Ovary (tissue), 10 donors: ENCODE data around the gene PRAME. TPM values are rescaled to one million over a fixed set of nuclear protein-coding genes. Genes with fewer than 3 reads are reported as not detected.
"Not testable (repeated sequence)": the region's sequence is repeated elsewhere in the genome, so short reads cannot be mapped to it uniquely, and the experiment has no call there.

Experiments used
- DNase-seq, 5 donors: peaks; one replicate each; pipeline ENCODE4 v3.0.0-alpha.2; 2019 to 2020
- H3K27ac ChIP-seq, 2 donors: fragments of 200-600 bp; one replicate each; pipeline versions ENCODE4 v1.5.1 to v1.8.0; 2019 to 2022
- H3K27me3 ChIP-seq: fragments of 200-600 bp; one replicate; pipeline ENCODE4 v1.8.0; 2022
- H3K36me3 ChIP-seq: fragments of 200-600 bp; sonication (generic); one replicate; pipeline ENCODE4 v1.5.1; 2019
- H3K4me1 ChIP-seq: one replicate; pipeline ENCODE4 v1.8.1; 2013; ENCODE audit warnings: mild to moderate bottlenecking, moderate library complexity; ENCODE audit not compliant: insufficient read depth
- H3K4me3 ChIP-seq: fragments of 200-600 bp; sonication (generic); one replicate; pipeline ENCODE4 v1.5.1; 2017
- H3K9me3 ChIP-seq, 2 donors: fragments of 200-600 bp in 1 of 2; sonication (generic) in 1 of 2; one replicate each; pipeline versions ENCODE4 v1.5.1 to v1.8.1; 2013 to 2019; ENCODE audit warnings: mild to moderate bottlenecking in 1 of 2, moderate library complexity in 1 of 2
- EP300 ChIP-seq: sonication (generic); formaldehyde crosslinking; IDR thresholded peaks from one replicate; pipeline ENCODE4 v1.6.1; 2017; ENCODE audit warnings: antibody characterized with exemption
- POLR2A ChIP-seq: fragments of 450-650 bp; IDR thresholded peaks from one replicate; pipeline ENCODE4 v1.6.1; 2017; ENCODE audit warnings: antibody characterized with exemption, mild to moderate bottlenecking, moderate library complexity
- WGBS, 3 donors: extraction: QIAGEN DNeasy Blood & Tissue Kit in 1 of 3; methylation state at CpG; one replicate each; pipeline versions ENCODE4 v1.1.5 to v1.1.7; 2013 to 2017; 5-methylcytosine and 5-hydroxymethylcytosine counted together
- intact Hi-C, 4 donors: fragments of 100-400 bp; cut with DNase I; formaldehyde crosslinking; loops; one replicate each; pipeline versions ENCODE4 v1.11.0 to v1.15.1; 2022 to 2023
- long read RNA-seq, 3 donors: library from polyadenylated mRNA in 2 of 3; unstranded in 2 of 3; transcript quantifications; one replicate each; pipeline ENCODE4 v2.0.0 and lab custom pipeline, GENCODE V29; 2021 to 2026
- polyA plus RNA-seq, 2 donors: library from polyadenylated mRNA; stranded (reverse); fragments of 200-250 nt in 1 of 2; fragments of 350-450 nt in 1 of 2; fragmentation: Illumina TruSeq in 1 of 2; extraction: RNeasy Lipid Tissue Mini Kit (QIAGEN cat#74804) in 1 of 2; gene quantifications; one replicate each; pipeline ENCODE4 v1.2.3, GENCODE V29; 2013 to 2014
- total RNA-seq, 7 donors: library from RNA; depleted of rRNA in 2 of 7; stranded (reverse); fragments of >200 nt in 2 of 7; fragmentation: NEBNext Ultra II Directional in 3 of 7; extraction: Animal tissue kit (Norgen Biotek cat#: 25700) in 3 of 7; gene quantifications; one replicate each; pipeline versions ENCODE4 v1.1.0 to v1.2.4, GENCODE V29; 2016 to 2023
- TF ChIP-seq, protein P1 (sequence below), 3 donors: fragments of 450-650 bp in 2 of 3; fragments of 200-600 bp in 1 of 3; IDR thresholded peaks; one replicate each; pipeline versions ENCODE4 v1.5.1 to v1.8.0; 2016 to 2022; ENCODE audit warnings: antibody characterized with exemption in 3 of 3, mild to moderate bottlenecking in 1 of 3
- donor health status: DM: no; HTN: no; CAD: no; lungs with moderate emphysema.
- donor health status: DM: no; HTN: no; CAD: no.
- donor health status: Bipolar disorder and iron deficiency.
- donor health status: DM: yes; HTN: yes; CAD: no.
- donor health status: DM: no; HTN: no; CAD: no.
- donor health status: DM: yes; HTN: yes; CAD: no.

The PRAME gene, protein sequence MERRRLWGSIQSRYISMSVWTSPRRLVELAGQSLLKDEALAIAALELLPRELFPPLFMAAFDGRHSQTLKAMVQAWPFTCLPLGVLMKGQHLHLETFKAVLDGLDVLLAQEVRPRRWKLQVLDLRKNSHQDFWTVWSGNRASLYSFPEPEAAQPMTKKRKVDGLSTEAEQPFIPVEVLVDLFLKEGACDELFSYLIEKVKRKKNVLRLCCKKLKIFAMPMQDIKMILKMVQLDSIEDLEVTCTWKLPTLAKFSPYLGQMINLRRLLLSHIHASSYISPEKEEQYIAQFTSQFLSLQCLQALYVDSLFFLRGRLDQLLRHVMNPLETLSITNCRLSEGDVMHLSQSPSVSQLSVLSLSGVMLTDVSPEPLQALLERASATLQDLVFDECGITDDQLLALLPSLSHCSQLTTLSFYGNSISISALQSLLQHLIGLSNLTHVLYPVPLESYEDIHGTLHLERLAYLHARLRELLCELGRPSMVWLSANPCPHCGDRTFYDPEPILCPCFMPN
- total RNA-seq (1 to 10 TPM; 1.3 to 8.5 (median 2.5) TPM), polyA plus RNA-seq (10 to 100 TPM in 1 of 2 donors, 1 to 10 TPM in 1; 8.7 to 18.0 TPM)
- long read RNA-seq, donor 1, transcript PRAME-202 (6 exons, 2,196 nt) = major isoform, 6 of 20 reads
- long read RNA-seq, donor 1, partial matches to known transcripts = 1 of 20 reads
- long read RNA-seq, donor 1, other reads (novel, unspliced or antisense) = 2 of 20 reads
- long read RNA-seq, donor 2, transcript PRAME-201 (6 exons, 2,202 nt) = minor isoform, 6 of 82 reads
- long read RNA-seq, donor 2, transcript PRAME-202 (6 exons, 2,196 nt) = minor isoform, 10 of 82 reads
- long read RNA-seq, donor 2, transcript PRAME-203 (6 exons, 2,057 nt) = major isoform, 13 of 82 reads
- long read RNA-seq, donor 2, transcript PRAME-205 (6 exons, 2,179 nt) = minor isoform, 11 of 82 reads
- long read RNA-seq, donor 2, partial matches to known transcripts = 37 of 82 reads
- long read RNA-seq, donor 2, other reads (novel, unspliced or antisense) = 0 of 82 reads
- long read RNA-seq, donor 3, partial matches to known transcripts = 1 of 6 reads
- long read RNA-seq, donor 3, other reads (novel, unspliced or antisense) = 2 of 6 reads

DNA sequence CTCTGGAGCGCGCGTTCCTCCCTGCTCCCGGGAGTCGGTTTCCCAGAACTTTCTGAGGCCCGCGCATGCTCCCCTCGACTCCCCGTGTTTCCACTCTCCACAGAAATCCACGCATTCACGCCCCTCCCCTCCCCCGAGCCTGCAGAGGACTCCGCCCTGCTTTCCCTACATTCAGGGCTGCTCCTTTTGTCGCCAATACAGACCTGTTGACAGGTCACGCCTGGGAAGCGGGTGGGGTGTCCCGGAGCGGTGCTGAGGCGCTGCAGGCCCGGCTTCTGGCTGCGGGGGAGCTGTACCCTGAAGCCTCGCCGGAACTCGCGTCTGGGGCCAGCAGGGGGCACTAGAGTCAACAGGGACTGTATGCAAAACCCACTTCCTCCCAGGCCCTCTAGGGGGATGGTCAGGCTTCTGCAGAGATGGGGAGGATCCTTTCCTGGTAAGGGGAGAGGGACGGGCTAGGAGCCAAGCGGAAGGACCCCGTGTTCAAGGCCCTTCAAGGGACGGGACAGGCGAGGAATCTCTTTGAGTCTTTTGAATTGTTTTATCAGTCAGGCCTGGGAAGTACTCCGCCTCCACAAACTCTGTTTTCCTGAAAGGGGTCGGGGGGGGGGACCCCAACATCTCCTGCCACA lies at the start of gene PRAME:
TSS of gene PRAME (minus strand) at position 294 of the 632 bp plus-strand sequence. CDS start 2,433 bp downstream, outside the sequence.
- TF ChIP-seq EP300 = no peak
- TF ChIP-seq, protein P1, sequence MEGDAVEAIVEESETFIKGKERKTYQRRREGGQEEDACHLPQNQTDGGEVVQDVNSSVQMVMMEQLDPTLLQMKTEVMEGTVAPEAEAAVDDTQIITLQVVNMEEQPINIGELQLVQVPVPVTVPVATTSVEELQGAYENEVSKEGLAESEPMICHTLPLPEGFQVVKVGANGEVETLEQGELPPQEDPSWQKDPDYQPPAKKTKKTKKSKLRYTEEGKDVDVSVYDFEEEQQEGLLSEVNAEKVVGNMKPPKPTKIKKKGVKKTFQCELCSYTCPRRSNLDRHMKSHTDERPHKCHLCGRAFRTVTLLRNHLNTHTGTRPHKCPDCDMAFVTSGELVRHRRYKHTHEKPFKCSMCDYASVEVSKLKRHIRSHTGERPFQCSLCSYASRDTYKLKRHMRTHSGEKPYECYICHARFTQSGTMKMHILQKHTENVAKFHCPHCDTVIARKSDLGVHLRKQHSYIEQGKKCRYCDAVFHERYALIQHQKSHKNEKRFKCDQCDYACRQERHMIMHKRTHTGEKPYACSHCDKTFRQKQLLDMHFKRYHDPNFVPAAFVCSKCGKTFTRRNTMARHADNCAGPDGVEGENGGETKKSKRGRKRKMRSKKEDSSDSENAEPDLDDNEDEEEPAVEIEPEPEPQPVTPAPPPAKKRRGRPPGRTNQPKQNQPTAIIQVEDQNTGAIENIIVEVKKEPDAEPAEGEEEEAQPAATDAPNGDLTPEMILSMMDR (IDR thresholded peaks at IDR 0.05) = peak in 2 of 3 donors; percentile 8 to 35
- no peak for TF ChIP-seq POLR2A
- H3K36me3 ChIP-seq = no peaks in the 10 kb centered on the region
- no peak within 1 kb of the TSS for H3K27ac ChIP-seq
- no peaks in the 10 kb centered on the region for H3K27me3 ChIP-seq
- intact Hi-C loops = no loop called here
- H3K4me1 ChIP-seq = no peaks in the 10 kb centered on the region
- no peaks in the 10 kb centered on the region for H3K9me3 ChIP-seq
- DNase-seq = peak; percentile 38 to 82 (median 59)
- WGBS, 3 donors = 36 to 54% (median 45%) methylated on average over 31 to 32 of the region's 32 CpGs
- H3K4me3 ChIP-seq = no peak within 1 kb of the TSS

DNA sequence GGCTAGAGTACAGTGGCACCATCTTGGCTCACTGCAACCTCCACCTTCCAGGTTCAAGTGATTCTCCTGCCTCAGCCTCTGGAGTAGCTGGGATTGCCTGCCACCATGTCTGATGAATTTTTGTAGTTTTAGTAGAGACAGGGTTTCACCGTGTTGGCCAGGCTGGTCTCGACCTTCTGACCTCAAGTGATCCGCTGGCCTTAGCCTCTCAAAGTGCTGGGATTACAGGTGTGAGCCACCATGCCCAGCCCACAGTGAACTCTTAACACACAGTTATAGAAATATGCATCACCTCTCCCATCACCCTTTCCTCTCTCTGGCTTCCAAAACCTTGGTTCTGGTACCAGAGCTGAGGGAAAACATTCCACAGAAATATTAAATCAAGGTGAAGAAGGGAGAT lies 49.0 kb upstream of the PRAME start:
- H3K27ac ChIP-seq, H3K4me1 ChIP-seq, intact Hi-C loops, DNase-seq, H3K4me3 ChIP-seq, H3K9me3 ChIP-seq, H3K36me3 ChIP-seq, H3K27me3 ChIP-seq: not testable (repeated sequence)
- 86 to 93% (median 89%) methylated on average over 3 of the region's 3 CpGs for WGBS, 3 donors

DNA sequence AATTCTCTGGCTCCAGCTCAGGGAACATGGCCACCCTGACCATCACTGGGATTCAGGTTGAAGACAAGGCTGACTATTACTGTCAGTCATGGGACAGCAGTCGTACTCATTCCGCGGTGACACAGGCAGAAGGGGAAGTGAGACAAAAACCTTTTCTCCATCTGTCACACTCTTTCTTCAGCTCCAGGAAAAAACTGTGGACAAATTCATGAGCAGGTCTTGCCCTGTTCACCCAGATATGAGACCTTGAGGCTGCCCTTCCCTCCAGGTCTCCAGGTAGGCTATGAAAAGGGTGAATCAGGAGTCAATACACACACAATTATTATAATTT lies 46.0 kb upstream of the PRAME start:
- Histone ChIP-seq H3K9me3 (no peaks in the 10 kb centered on the region), H3K4me3 (no peak overlapping the region), H3K36me3 (no peaks in the 10 kb centered on the region), H3K27ac (no peak overlapping the region), H3K27me3 (no peaks in the 10 kb centered on the region), H3K4me1 (no peaks in the 10 kb centered on the region)
- intact Hi-C loops = no loop called here
- TF ChIP-seq POLR2A (no peak), EP300 (no peak)
- TF ChIP-seq, protein P1 (IDR thresholded peaks at IDR 0.05) = no peak
- 92 to 98% (median 92%) methylated on average over 3 of the region's 3 CpGs for WGBS, 3 donors
- no peak for DNase-seq

DNA sequence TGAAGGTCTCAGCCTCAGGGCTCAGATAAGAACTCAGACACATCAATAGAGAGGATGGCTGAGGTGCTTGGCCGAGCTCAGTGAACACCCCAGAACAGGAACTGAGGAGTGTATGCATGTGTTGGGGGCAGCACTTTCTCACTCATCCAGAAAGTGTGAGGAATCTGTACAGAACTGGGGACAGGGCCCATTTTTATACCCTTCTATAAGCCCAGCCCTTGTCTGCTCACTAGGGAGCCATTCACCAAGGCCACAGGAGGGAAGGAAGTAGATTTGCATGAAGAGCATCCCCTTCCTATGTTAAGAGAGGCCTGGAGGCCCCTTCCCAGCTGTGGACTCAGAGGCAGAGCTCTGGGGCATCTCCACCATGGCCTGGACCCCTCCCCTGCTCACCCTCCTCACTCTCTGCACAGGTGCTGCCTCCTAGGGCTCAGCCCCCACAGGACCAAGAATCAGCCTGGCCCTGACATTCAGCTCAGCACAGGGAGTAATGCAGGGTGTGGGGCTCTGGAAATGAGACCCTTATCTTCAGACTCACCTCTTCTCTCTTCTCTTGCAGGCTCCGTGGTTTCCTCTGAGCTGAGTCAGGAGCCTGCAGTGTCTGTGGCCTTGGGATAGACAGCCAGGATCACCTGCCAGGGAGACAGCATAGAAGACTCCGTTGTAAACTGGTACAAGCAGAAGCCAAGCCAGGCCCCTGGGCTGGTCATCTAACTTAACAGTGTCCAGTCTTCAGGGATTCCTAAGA lies 45.4 kb upstream of the PRAME start:
- DNase-seq = no peak
- TF ChIP-seq, protein P1 (IDR thresholded peaks at IDR 0.05) = no peak
- no peak for TF ChIP-seq POLR2A
- no peak for TF ChIP-seq EP300
- Histone ChIP-seq H3K27me3 (no peaks in the 10 kb centered on the region), H3K36me3 (no peaks in the 10 kb centered on the region), H3K4me1 (no peaks in the 10 kb centered on the region), H3K27ac (no peak overlapping the region), H3K9me3 (no peaks in the 10 kb centered on the region), H3K4me3 (no peak overlapping the region)
- intact Hi-C loops = no loop called here
- 51 to 59% (median 56%) methylated on average over 3 of the region's 3 CpGs for WGBS, 3 donors
